Chondrocyte (in vitro differentiated cells): Measurements from ENCODE around the gene DEFB129. TPM values are rescaled to one million over a fixed set of nuclear protein-coding genes. Genes with fewer than 3 reads are reported as not detected.

Experiments
- DNase-seq: peaks from one replicate; pipeline ENCODE4 v3.0.0; 2021; ENCODE audit warnings: mixed read lengths, low spot score
- H3K27ac Mint-ChIP-seq: one replicate; pipeline ENCODE4 v1.8.0; 2021; ENCODE audit warnings: mild to moderate bottlenecking, moderate library complexity, mixed read lengths; ENCODE audit not compliant: unreplicated experiment
- H3K27me3 Mint-ChIP-seq: 2 replicates; pipeline ENCODE4 v1.8.0; 2021; ENCODE audit warnings: low read depth, mixed read lengths
- H3K36me3 Mint-ChIP-seq: 2 replicates; pipeline ENCODE4 v1.8.0; 2021; ENCODE audit warnings: low read depth, mixed read lengths
- H3K4me1 Mint-ChIP-seq: 2 replicates; pipeline ENCODE4 v1.8.0; 2021; ENCODE audit warnings: low read depth, mild to moderate bottlenecking, mixed read lengths
- H3K4me3 Mint-ChIP-seq: one replicate; pipeline ENCODE4 v1.8.0; 2021; ENCODE audit warnings: mild to moderate bottlenecking, moderate library complexity, mixed read lengths; ENCODE audit not compliant: unreplicated experiment
- H3K9me3 Mint-ChIP-seq: 2 replicates; pipeline ENCODE4 v1.8.0; 2021; ENCODE audit warnings: low read depth, mixed read lengths
- total RNA-seq: library from RNA; stranded (reverse); gene quantifications from 3 replicates; pipeline ENCODE4 v1.2.1, GENCODE V29; 2021
- TF ChIP-seq, protein P1 (sequence below): fragments of 200-600 bp; sonication (generic); IDR thresholded peaks from 2 replicates; pipeline ENCODE4 v1.5.0; 2021; ENCODE audit warnings: antibody characterized with exemption, mild to moderate bottlenecking, moderate library complexity

Gene DEFB129
- total RNA-seq, 1 donor from 2014 or later: not detected

DNA sequence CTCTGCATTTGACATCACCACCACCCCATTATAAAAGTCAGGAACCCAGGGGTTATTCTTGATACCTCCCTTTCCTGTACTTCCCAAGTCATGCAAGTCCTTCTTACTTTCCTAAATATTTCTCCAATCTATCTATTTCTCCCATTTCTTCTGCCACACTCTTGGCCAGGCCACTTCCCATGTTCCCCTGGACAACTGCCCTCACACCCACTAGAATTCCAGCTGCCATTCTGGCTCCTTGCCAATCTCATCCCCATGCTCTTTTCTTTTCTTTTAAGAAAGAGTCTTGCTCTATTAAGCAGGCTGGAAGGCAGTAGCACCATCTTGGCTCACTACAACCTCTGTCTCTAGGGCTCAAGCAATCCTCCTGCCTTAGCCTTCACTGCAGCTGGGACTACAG is 45.7 kb downstream of the DEFB129 start:
- H3K27ac Mint-ChIP-seq: no peak overlapping the region
- no peak for DNase-seq
- peaks cover 21% of the 10 kb centered on the region for H3K36me3 Mint-ChIP-seq

DNA sequence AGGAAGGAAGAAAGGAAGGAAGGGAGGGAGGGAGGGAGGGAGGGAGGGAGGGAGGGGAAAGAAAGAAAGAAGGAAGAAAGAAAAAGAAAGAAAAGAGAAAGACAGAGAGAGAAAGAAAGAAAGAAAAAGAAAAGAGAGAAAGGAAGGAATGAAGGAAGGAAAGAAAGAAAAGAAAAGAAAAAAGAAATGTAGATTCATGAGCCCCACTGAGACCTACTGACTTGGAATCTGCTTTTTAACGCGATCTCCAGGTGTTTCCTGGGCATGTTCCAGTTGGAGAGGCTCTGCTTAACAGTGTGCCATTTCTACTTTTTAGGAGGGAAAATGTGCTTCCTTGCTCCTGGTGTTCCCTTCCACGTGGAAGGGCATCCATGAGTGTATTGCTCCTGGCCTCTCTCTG is 46.8 kb downstream of the DEFB129 start:
- Mint-ChIP-seq H3K4me3 (no peak overlapping the region), H3K27me3 (no peaks in the 10 kb centered on the region), H3K36me3 (peaks cover 26% of the 10 kb centered on the region), H3K27ac (no peak overlapping the region), H3K9me3 (no peaks in the 10 kb centered on the region), H3K4me1 (no peaks in the 10 kb centered on the region)
- no peak for DNase-seq
- TF ChIP-seq, protein P1, sequence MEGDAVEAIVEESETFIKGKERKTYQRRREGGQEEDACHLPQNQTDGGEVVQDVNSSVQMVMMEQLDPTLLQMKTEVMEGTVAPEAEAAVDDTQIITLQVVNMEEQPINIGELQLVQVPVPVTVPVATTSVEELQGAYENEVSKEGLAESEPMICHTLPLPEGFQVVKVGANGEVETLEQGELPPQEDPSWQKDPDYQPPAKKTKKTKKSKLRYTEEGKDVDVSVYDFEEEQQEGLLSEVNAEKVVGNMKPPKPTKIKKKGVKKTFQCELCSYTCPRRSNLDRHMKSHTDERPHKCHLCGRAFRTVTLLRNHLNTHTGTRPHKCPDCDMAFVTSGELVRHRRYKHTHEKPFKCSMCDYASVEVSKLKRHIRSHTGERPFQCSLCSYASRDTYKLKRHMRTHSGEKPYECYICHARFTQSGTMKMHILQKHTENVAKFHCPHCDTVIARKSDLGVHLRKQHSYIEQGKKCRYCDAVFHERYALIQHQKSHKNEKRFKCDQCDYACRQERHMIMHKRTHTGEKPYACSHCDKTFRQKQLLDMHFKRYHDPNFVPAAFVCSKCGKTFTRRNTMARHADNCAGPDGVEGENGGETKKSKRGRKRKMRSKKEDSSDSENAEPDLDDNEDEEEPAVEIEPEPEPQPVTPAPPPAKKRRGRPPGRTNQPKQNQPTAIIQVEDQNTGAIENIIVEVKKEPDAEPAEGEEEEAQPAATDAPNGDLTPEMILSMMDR: no peak

More for the DNA sequence above, 45.7 kb downstream of the DEFB129 start:
- TF ChIP-seq, protein P1: no peak
- no peaks in the 10 kb centered on the region for H3K9me3 Mint-ChIP-seq
- H3K4me3 Mint-ChIP-seq: no peak overlapping the region
- no peaks in the 10 kb centered on the region for H3K4me1 Mint-ChIP-seq
- H3K27me3 Mint-ChIP-seq: no peaks in the 10 kb centered on the region

DNA sequence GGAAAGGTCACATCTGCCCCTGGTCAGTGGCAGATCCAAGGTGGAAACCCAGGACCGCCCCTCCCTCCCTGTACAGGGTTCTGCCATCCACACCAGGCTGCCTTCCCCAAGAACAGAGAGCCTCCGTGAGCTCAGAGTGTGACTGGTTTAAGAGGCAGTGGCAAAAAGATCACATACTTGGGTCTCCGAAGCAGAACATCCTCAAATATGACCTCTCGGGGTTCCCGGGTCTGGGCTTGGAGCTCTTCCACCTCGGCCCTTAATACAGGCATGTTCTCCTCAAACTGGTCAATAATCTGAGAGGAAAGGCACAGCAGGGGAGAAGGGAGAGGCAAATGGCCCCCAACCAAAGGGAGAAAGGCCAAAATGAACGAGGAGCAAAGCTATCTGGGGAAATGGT is 48.7 kb downstream of the DEFB129 start:
- H3K27ac Mint-ChIP-seq: no peak overlapping the region
- no peaks in the 10 kb centered on the region for H3K27me3 Mint-ChIP-seq
- TF ChIP-seq, protein P1: no peak
- H3K4me1 Mint-ChIP-seq: no peaks in the 10 kb centered on the region
- peaks cover 26% of the 10 kb centered on the region for H3K36me3 Mint-ChIP-seq
- H3K9me3 Mint-ChIP-seq: no peaks in the 10 kb centered on the region
- no peak for DNase-seq
- no peak overlapping the region for H3K4me3 Mint-ChIP-seq

DNA sequence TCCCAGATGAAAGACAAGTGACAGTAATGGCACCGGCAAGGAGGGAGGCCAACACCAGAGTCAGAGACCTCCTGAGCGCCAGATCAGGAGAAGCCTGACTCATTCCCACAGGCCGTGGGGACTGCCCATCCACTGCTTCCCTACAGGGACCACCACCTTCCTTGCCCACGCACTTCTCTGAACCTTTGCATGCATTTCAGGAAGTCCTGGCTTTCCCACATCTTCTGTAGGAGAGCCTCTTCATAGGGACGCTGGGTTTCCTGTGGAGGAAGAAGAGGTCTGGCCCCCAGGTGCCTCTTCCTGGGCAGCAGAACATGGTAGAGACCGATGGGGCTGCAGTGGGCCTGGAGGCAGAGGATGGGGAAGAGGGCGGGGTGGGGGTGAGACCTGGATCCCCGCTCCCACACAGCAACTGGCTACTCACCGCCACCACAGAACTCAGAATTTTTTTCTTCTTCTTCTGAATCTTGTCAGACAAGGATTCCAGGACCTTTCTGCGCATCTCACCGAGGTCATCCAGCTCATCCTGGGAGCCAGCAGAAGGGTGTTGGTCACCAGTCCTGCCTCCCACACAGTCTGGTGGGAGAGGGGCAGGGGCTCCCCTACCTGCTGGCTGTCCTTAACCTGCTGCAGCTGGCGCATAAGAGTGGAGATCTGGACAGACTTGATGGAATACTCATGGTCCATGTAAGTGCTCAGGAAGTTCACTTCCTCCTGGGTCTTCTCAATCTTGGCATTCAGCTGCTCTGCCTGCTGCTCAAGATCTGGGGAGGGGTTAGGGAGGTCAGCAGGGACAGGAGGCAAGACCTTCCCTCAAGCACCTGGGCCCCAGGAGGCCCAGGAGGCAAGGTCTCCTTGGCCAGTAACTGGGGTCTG is 49.8 kb downstream of the DEFB129 start:
- H3K4me3 Mint-ChIP-seq: no peak overlapping the region
- no peaks in the 10 kb centered on the region for H3K9me3 Mint-ChIP-seq
- peaks cover 29% of the 10 kb centered on the region for H3K36me3 Mint-ChIP-seq
- no peak for DNase-seq
- no peak overlapping the region for H3K27ac Mint-ChIP-seq
- H3K4me1 Mint-ChIP-seq: no peaks in the 10 kb centered on the region
- no peaks in the 10 kb centered on the region for H3K27me3 Mint-ChIP-seq
- TF ChIP-seq, protein P1: no peak

DNA sequence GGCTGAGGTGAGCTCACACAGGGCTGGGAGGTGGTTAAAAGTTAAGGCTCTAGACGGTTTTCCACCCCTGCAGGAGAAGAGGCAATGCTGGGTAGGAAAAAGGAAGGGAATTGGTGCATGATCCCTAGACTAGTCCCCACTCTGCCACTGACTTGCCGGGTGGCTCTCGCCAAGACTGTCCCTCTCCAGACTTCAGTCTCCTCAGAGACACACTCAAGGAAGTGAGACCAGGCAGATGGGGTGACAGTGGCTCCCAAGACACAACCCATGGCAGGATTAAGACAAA is 50.4 kb downstream of the DEFB129 start:
- Mint-ChIP-seq H3K27ac (no peak overlapping the region), H3K4me3 (no peak overlapping the region), H3K9me3 (no peaks in the 10 kb centered on the region), H3K36me3 (peaks cover 30% of the 10 kb centered on the region), H3K4me1 (no peaks in the 10 kb centered on the region), H3K27me3 (no peaks in the 10 kb centered on the region)
- DNase-seq: no peak
- TF ChIP-seq, protein P1: no peak
